ENCODE data around the gene ANXA5. TPM values are rescaled to one million over a fixed set of nuclear protein-coding genes. Genes with fewer than 3 reads are reported as not detected.

Gene ANXA5
- total and polyA plus RNA-seq, 8 donors, result 70.2 to 210 (median 126) TPM

DNA sequence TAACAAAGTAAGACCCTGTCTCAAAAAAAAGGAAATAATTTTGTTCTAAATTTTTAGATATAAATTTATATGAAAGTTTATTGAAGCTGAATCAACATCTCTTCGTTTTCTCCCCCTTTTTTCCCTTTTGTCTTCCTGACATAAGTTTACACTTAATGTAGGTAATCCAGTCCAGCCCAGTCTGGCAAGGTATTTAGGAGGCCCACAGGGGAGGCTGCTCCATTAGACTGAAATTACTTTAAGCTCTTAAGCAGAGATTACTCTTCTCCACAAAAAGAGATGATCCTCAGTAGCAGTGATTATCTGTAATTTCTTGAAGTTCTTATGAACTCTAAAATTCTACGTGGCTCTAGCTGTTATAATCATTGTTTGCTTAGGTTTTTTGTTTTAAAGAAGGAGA is 46.0 kb downstream of the ANXA5 start:
- TF ChIP-seq, protein P1, sequence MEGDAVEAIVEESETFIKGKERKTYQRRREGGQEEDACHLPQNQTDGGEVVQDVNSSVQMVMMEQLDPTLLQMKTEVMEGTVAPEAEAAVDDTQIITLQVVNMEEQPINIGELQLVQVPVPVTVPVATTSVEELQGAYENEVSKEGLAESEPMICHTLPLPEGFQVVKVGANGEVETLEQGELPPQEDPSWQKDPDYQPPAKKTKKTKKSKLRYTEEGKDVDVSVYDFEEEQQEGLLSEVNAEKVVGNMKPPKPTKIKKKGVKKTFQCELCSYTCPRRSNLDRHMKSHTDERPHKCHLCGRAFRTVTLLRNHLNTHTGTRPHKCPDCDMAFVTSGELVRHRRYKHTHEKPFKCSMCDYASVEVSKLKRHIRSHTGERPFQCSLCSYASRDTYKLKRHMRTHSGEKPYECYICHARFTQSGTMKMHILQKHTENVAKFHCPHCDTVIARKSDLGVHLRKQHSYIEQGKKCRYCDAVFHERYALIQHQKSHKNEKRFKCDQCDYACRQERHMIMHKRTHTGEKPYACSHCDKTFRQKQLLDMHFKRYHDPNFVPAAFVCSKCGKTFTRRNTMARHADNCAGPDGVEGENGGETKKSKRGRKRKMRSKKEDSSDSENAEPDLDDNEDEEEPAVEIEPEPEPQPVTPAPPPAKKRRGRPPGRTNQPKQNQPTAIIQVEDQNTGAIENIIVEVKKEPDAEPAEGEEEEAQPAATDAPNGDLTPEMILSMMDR (IDR thresholded peaks at IDR 0.05), result no peak
- no peak for ATAC-seq
- Histone ChIP-seq H3K36me3 (no peaks in the 10 kb centered on the region), H3K9me3 (no peaks in the 10 kb centered on the region), H3K4me3 (no peak overlapping the region), H3K4me1 (no peaks in the 10 kb centered on the region), H3K27me3 (no peaks in the 10 kb centered on the region), H3K27ac (no peak overlapping the region)
- no peak for DNase-seq
- intact Hi-C loops (cut with DNase I), result no loop called here
- 65 to 69% methylated on average over 2 of the region's 2 CpGs for WGBS, 2 donors
- FAIRE-seq, result no peak

DNA sequence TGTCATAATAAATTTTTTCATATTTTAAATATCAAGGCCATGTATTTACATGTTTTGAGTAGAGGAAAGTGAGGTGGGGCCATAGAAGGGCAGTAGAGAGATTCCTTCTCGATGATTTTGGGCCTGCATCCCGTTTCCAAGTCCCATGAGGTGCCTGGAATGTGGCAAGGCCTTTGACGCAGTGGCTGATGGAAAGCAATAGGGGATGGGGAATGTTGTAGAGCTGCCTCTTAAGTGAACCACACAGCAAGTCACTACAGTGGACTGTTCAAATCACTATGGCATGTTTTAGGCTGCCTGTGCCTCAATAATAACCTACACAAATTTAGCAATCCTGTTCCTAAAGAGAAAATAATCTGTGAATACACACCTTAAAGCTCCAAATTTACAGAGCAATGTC is 48.3 kb downstream of the ANXA5 start:
- Histone ChIP-seq H3K27ac (no peak overlapping the region), H3K9me3 (no peaks in the 10 kb centered on the region), H3K27me3 (no peaks in the 10 kb centered on the region), H3K4me1 (no peaks in the 10 kb centered on the region), H3K36me3 (no peaks in the 10 kb centered on the region), H3K4me3 (no peak overlapping the region)
- 28 to 34% methylated on average over 3 of the region's 3 CpGs for WGBS, 2 donors
- TF ChIP-seq, protein P1 (IDR thresholded peaks at IDR 0.05), result no peak
- DNase-seq (no peak), ATAC-seq (no peak), FAIRE-seq (no peak)
- intact Hi-C loops (cut with DNase I), result no loop called here

DNA sequence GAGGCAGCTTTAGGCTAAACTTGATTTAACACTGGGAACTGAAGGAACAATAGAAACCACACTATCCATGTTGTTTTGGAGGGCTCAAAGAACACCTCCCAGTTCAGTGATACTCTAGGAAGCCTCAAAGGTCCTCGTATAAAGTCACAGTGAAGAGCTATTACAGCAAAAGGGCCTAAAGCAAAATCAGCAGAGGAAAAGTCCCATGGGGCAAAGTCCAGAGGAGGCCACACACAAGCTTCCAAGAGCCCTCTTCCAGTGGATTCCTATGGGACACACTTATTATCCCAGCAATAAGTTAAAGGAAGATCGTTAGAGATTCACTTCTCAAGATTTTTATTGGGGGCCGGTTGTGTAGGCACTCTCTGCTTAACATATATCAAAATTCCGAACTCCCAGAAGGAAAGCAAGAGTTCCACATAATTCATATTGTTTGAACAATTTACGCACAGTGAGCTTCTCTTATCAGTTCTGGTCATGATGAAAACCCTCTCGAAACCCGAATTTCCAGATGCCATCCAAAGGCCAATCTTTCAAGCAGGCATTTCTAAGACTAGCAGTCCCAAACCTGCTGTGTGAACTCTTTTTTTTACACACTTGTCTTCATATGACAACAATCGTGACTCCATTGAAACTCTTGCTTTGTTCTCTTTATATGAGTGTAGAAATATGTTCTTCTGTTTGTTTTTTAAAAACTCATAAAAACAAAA is 53.7 kb downstream of the ANXA5 start:
- intact Hi-C loops (cut with DNase I), result no loop called here
- H3K27me3 ChIP-seq, result no peaks in the 10 kb centered on the region
- no peak overlapping the region for H3K4me3 ChIP-seq
- FAIRE-seq (no peak), DNase-seq (no peak), ATAC-seq (no peak)
- no peaks in the 10 kb centered on the region for H3K9me3 ChIP-seq
- no peaks in the 10 kb centered on the region for H3K36me3 ChIP-seq
- TF ChIP-seq, protein P1 (IDR thresholded peaks at IDR 0.05), result no peak
- 65 to 70% methylated on average over 8 of the region's 8 CpGs for WGBS, 2 donors
- H3K27ac ChIP-seq, result no peak overlapping the region
- H3K4me1 ChIP-seq, result no peaks in the 10 kb centered on the region

DNA sequence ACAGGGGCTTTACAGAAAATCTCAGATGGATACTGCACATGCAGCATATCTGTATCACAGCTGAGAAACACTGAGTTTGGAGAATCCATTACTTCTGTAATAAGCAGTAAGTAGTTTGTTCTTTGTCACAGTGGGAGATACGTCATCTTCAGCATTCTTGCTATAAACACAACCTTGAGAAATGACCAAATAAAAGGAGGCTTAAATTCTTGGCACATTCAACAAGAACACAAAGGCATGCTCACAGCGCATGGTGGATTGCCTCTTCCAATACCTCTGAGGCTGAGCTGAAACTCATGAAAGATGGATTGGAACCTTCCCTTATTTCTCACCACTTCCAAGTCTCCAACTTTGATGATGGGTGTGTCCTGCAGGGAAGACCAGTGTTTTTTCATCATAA is 54.5 kb downstream of the ANXA5 start:
- H3K27me3 ChIP-seq, result no peaks in the 10 kb centered on the region
- no peak for ATAC-seq
- 73 to 79% methylated on average over 2 of the region's 2 CpGs for WGBS, 2 donors
- DNase-seq, result no peak
- H3K4me3 ChIP-seq, result no peak overlapping the region
- no peaks in the 10 kb centered on the region for H3K36me3 ChIP-seq
- TF ChIP-seq, protein P1 (IDR thresholded peaks at IDR 0.05), result no peak
- no peak for FAIRE-seq
- no peaks in the 10 kb centered on the region for H3K4me1 ChIP-seq
- H3K9me3 ChIP-seq, result no peaks in the 10 kb centered on the region
- intact Hi-C loops (cut with DNase I), result no loop called here
- no peak overlapping the region for H3K27ac ChIP-seq

DNA sequence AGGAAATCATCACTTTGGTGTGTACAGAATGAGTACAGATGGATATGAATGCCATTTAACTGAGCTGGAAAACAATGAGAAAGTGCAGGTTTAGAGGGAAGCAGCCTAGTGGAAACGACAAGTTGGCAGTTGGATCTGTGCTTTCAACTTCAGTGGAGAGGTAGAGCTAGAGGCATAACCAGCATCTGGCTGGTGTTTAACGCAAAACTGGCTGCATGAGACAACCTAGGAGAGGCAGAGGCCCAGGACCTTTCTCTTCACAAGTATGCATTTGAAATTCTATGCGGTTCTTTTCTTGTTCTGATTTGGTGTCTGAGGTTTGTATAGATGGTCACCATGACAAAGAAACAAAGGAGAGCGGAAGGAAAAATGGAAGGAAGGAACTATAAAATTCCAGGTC is 63.1 kb downstream of the ANXA5 start:
- intact Hi-C loops (cut with DNase I), result no loop called here
- FAIRE-seq, result no peak
- H3K27me3 ChIP-seq, result no peaks in the 10 kb centered on the region

More for the DNA sequence above, 63.1 kb downstream of the ANXA5 start:
- 65 to 68% methylated on average over 4 of the region's 4 CpGs for WGBS, 2 donors
- no peaks in the 10 kb centered on the region for H3K4me1 ChIP-seq
- ATAC-seq, result no peak
- TF ChIP-seq, protein P1 (IDR thresholded peaks at IDR 0.05), result no peak
- DNase-seq, result no peak
- no peaks in the 10 kb centered on the region for H3K9me3 ChIP-seq
- no peaks in the 10 kb centered on the region for H3K36me3 ChIP-seq
- H3K4me3 ChIP-seq, result no peak overlapping the region
- no peak overlapping the region for H3K27ac ChIP-seq

Data from pancreas (tissue), 10 donors.